Measurements from ENCODE around the gene RPL32. TPM values are rescaled to one million over a fixed set of nuclear protein-coding genes. Genes with fewer than 3 reads are reported as not detected.
A peak's percentile ranks its signal among the peaks of the same experiment; 100 is the strongest.
"Not testable (repeated sequence)": the region's sequence is repeated elsewhere in the genome, so short reads cannot be mapped to it uniquely, and the experiment has no call there.

RPL32 gene
- total RNA-seq, 1 donor from 2014 or later = 2,996 TPM

GRCh38 chr3:12879191-12879815 lies 37.9 kb upstream of the RPL32 start:
- POLR2A ChIA-PET = no interaction called here
- CTCF ChIA-PET = interaction anchor here (1.2 kb wide), 1 partner anchor 11 kb away, joined by 4 read pairs; no protein-coding TSS in a partner anchor
- Mint-ChIP-seq H3K4me1 (peaks cover 20% of the 10 kb centered on the region), H3K36me3 (ENCODE audit: low read depth) (no peaks in the 10 kb centered on the region), H3K9me3 (no peaks in the 10 kb centered on the region), H3K4me3 (no peak overlapping the region), H3K27ac (no peak overlapping the region), H3K27me3 (peaks cover 7% of the 10 kb centered on the region)
- ATAC-seq (ENCODE audit: low read depth) = no peak
- TF ChIP-seq CTCF (IDR thresholded peaks at IDR 0.05) = no peak
- intact Hi-C loops (cut with micrococcal nuclease) = no loop called here
- no peak for DNase-seq

GRCh38 chr3:12878758-12879157 lies 37.4 kb upstream of the RPL32 start:
- H3K4me1 Mint-ChIP-seq = peaks cover 17% of the 10 kb centered on the region
- CTCF ChIA-PET; ATAC-seq (ENCODE audit: low read depth); H3K36me3 Mint-ChIP-seq (ENCODE audit: low read depth); DNase-seq; H3K9me3 Mint-ChIP-seq; H3K27me3 Mint-ChIP-seq; POLR2A ChIA-PET; H3K27ac Mint-ChIP-seq; H3K4me3 Mint-ChIP-seq: not testable (repeated sequence)
- intact Hi-C loops (cut with micrococcal nuclease) = loop anchor here (1.0 kb wide), 1 partner anchor 10 kb away; no protein-coding TSS in a partner anchor

- H3K4me3 Mint-ChIP-seq = no peak overlapping the region
- intact Hi-C loops (cut with micrococcal nuclease) = loop anchor here (1.0 kb wide), 1 partner anchor 10 kb away; no protein-coding TSS in a partner anchor
- no peaks in the 10 kb centered on the region for H3K36me3 Mint-ChIP-seq (ENCODE audit: low read depth)
- no peak for DNase-seq
- ATAC-seq (ENCODE audit: low read depth) = no peak
- ChIA-PET POLR2A (no interaction called here), CTCF (no interaction called here)
- TF ChIP-seq CTCF (IDR thresholded peaks at IDR 0.05) = no peak
- no peak overlapping the region for H3K27ac Mint-ChIP-seq
- no peaks in the 10 kb centered on the region for H3K9me3 Mint-ChIP-seq
- peaks cover 12% of the 10 kb centered on the region for H3K4me1 Mint-ChIP-seq
- H3K27me3 Mint-ChIP-seq = peaks cover 7% of the 10 kb centered on the region
Measured at GRCh38 chr3:12878141-12878574, 36.8 kb upstream of the RPL32 start.

GRCh38 chr3:12877040-12877439 lies 35.7 kb upstream of the RPL32 start:
- TF ChIP-seq CTCF (IDR thresholded peaks at IDR 0.05) = no peak
- CTCF ChIA-PET = interaction anchor here (1.0 to 1.9 kb wide), 2 partner anchors 12 to 14 kb away, joined by 4 to 12 read pairs; no protein-coding TSS in a partner anchor
- Mint-ChIP-seq H3K27me3 (peaks cover 7% of the 10 kb centered on the region), H3K9me3 (no peaks in the 10 kb centered on the region), H3K36me3 (ENCODE audit: low read depth) (no peaks in the 10 kb centered on the region), H3K27ac (no peak overlapping the region), H3K4me1 (peaks cover 8% of the 10 kb centered on the region), H3K4me3 (no peak overlapping the region)
- intact Hi-C loops (cut with micrococcal nuclease) = no loop called here
- DNase-seq = no peak
- POLR2A ChIA-PET = no interaction called here
- ATAC-seq (ENCODE audit: low read depth) = no peak

GRCh38 chr3:12875857-12876836 lies 34.8 kb upstream of the RPL32 start:
- ChIA-PET POLR2A (no interaction called here), CTCF (interaction anchor here (1.0 to 1.9 kb wide), 2 partner anchors 13 to 15 kb away, joined by 4 to 12 read pairs; no protein-coding TSS in a partner anchor)
- intact Hi-C loops (cut with micrococcal nuclease) = no loop called here

More at GRCh38 chr3:12875857-12876836, 34.8 kb upstream of the RPL32 start:
- no peak overlapping the region for H3K27ac Mint-ChIP-seq
- TF ChIP-seq CTCF (IDR thresholded peaks at IDR 0.05) = no peak
- no peaks in the 10 kb centered on the region for H3K36me3 Mint-ChIP-seq (ENCODE audit: low read depth)
- DNase-seq (no peak), ATAC-seq (ENCODE audit: low read depth) (peak; percentile 71)
- H3K4me1 Mint-ChIP-seq = peaks cover 3% of the 10 kb centered on the region
- no peaks in the 10 kb centered on the region for H3K9me3 Mint-ChIP-seq
- peaks cover 7% of the 10 kb centered on the region for H3K27me3 Mint-ChIP-seq
- no peak overlapping the region for H3K4me3 Mint-ChIP-seq

Data from activated B cell treated with CpG ODN at 0.5 μM for 24 hours (primary cell).